HK-2 (cell line): ENCODE data around the gene CCDC192.

Experiments used
- DNase-seq: peaks from one replicate; pipeline ENCODE4 v3.0.0-alpha.2; 2018; ENCODE audit not compliant: unreplicated experiment

Gene CCDC192

GRCh38 chr5:127957701-127958239 is 254.6 kb downstream of the CCDC192 start:
- DNase-seq = no peak

GRCh38 chr5:127958421-127959011 is 255.3 kb downstream of the CCDC192 start:
- no peak for DNase-seq

- DNase-seq = peak; percentile 67
These were observed 256.1 kb downstream of the CCDC192 start for GRCh38 chr5:127959152-127959764.

- no peak for DNase-seq
These were observed 257.1 kb downstream of the CCDC192 start for GRCh38 chr5:127960270-127960691.

GRCh38 chr5:127961006-127961762 is 258.0 kb downstream of the CCDC192 start:
- DNase-seq = no peak

- no peak for DNase-seq
These were observed 258.6 kb downstream of the CCDC192 start for GRCh38 chr5:127961763-127962145.

GRCh38 chr5:127962491-127962890 is 259.3 kb downstream of the CCDC192 start:
- no peak for DNase-seq

- no peak for DNase-seq
These were observed 260.0 kb downstream of the CCDC192 start for GRCh38 chr5:127963233-127963632.

- DNase-seq = no peak
These were observed 260.7 kb downstream of the CCDC192 start for GRCh38 chr5:127963931-127964330.

- no peak for DNase-seq
These were observed 264.3 kb downstream of the CCDC192 start for GRCh38 chr5:127967323-127967982.

GRCh38 chr5:127967983-127968592 is 264.9 kb downstream of the CCDC192 start:
- no peak for DNase-seq

- no peak for DNase-seq
These were observed 265.8 kb downstream of the CCDC192 start for GRCh38 chr5:127969002-127969401.

- DNase-seq = no peak
These were observed 266.5 kb downstream of the CCDC192 start for GRCh38 chr5:127969651-127970050.

GRCh38 chr5:127970081-127970480 is 266.9 kb downstream of the CCDC192 start:
- no peak for DNase-seq

GRCh38 chr5:127970854-127971425 is 267.7 kb downstream of the CCDC192 start:
- no peak for DNase-seq

- DNase-seq = no peak
These were observed 272.8 kb downstream of the CCDC192 start for GRCh38 chr5:127975961-127976360.

GRCh38 chr5:127976525-127976924 is 273.3 kb downstream of the CCDC192 start:
- no peak for DNase-seq

- DNase-seq = no peak
These were observed 274.0 kb downstream of the CCDC192 start for GRCh38 chr5:127976991-127977717.

- DNase-seq = no peak
These were observed 275.6 kb downstream of the CCDC192 start for GRCh38 chr5:127978738-127979300.

GRCh38 chr5:127979475-127979874 is 276.3 kb downstream of the CCDC192 start:
- DNase-seq = no peak
